ENCODE measurements around the gene TOX3.

DNA sequence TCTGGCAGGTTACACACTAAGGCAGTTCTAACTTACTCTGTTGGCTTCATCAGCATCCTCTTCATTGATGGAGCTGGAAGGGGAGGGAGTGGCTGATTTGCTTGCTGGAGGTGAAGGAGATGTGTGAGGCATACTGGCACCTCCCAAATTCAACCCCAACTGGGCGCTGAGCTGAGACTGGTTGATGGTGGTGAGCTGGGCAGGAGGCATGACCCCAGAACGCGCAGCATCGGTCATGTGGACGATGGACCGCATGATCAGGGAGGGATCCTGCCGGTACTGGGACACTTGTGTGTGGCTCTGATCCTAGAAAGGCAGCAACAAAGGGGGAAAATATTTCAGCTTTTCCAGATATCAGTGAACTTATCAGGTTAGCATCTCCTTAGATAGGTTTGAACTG is 96.7 kb downstream of the TOX3 start:
- TF ChIP-seq EP300 (IDR thresholded peaks at IDR 0.05) (no peak), POLR2A (IDR thresholded peaks at IDR 0.05) (no peak)
- TF ChIP-seq, protein P1, sequence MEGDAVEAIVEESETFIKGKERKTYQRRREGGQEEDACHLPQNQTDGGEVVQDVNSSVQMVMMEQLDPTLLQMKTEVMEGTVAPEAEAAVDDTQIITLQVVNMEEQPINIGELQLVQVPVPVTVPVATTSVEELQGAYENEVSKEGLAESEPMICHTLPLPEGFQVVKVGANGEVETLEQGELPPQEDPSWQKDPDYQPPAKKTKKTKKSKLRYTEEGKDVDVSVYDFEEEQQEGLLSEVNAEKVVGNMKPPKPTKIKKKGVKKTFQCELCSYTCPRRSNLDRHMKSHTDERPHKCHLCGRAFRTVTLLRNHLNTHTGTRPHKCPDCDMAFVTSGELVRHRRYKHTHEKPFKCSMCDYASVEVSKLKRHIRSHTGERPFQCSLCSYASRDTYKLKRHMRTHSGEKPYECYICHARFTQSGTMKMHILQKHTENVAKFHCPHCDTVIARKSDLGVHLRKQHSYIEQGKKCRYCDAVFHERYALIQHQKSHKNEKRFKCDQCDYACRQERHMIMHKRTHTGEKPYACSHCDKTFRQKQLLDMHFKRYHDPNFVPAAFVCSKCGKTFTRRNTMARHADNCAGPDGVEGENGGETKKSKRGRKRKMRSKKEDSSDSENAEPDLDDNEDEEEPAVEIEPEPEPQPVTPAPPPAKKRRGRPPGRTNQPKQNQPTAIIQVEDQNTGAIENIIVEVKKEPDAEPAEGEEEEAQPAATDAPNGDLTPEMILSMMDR (IDR thresholded peaks at IDR 0.05): no peak
